ENCODE results near the gene SENP6. TPM values are rescaled to one million over a fixed set of nuclear protein-coding genes. Genes with fewer than 3 reads are reported as not detected.

The SENP6 gene
- total and polyA plus RNA-seq, 9 of the 15 experiments (the other 6 are each of a cell fraction or from before 2014, with no cell fraction given) = 11.1 to 79.4 (median 46.8) TPM

DNA sequence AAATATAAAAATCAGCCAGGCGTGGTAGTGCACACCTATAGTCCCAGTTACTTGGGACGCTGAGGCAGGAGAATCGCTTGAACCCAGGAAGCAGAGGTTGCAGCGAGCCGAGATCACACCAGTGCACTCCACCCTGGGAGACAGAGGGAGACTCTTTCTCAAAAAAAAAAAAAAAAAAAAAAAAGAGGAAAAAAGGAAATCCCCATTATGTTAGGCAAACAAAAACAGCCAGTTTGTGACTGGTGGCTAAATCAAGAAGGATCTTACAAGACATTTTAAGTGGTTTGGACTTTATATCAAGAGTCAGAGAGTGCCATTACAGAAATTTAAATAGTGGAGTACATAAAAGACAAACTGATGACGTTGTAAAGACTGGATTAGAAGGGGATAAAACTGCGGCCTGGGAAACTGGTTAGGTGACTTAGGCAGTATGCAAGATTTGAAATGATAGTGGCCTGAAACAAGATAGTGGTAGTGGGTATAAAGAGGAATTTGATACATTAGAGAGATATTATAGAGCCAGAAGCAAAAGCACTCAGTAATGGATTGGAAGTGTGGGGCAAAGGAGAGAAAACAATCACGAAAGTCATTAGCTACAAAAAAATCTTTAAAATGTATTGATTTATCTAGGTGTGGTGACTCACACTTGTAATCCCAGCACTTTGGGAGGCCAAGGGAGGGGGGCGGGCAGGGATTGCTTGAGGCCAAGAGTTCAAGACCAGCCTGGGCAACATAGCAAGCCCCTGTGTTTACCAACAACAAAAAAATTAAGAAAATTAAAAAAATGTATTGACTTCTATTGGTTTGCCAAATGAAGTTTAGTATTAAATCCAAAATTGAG is 145.7 kb downstream of the SENP6 start (continued):
- TF ChIP-seq, protein P1, sequence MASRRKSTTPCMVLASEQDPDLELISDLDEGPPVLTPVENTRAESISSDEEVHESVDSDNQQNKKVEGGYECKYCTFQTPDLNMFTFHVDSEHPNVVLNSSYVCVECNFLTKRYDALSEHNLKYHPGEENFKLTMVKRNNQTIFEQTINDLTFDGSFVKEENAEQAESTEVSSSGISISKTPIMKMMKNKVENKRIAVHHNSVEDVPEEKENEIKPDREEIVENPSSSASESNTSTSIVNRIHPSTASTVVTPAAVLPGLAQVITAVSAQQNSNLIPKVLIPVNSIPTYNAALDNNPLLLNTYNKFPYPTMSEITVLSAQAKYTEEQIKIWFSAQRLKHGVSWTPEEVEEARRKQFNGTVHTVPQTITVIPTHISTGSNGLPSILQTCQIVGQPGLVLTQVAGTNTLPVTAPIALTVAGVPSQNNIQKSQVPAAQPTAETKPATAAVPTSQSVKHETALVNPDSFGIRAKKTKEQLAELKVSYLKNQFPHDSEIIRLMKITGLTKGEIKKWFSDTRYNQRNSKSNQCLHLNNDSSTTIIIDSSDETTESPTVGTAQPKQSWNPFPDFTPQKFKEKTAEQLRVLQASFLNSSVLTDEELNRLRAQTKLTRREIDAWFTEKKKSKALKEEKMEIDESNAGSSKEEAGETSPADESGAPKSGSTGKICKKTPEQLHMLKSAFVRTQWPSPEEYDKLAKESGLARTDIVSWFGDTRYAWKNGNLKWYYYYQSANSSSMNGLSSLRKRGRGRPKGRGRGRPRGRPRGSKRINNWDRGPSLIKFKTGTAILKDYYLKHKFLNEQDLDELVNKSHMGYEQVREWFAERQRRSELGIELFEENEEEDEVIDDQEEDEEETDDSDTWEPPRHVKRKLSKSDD (conservative IDR thresholded peaks at IDR 0.05; ENCODE audit: low read length) = no peak
- TF ChIP-seq, protein P2, sequence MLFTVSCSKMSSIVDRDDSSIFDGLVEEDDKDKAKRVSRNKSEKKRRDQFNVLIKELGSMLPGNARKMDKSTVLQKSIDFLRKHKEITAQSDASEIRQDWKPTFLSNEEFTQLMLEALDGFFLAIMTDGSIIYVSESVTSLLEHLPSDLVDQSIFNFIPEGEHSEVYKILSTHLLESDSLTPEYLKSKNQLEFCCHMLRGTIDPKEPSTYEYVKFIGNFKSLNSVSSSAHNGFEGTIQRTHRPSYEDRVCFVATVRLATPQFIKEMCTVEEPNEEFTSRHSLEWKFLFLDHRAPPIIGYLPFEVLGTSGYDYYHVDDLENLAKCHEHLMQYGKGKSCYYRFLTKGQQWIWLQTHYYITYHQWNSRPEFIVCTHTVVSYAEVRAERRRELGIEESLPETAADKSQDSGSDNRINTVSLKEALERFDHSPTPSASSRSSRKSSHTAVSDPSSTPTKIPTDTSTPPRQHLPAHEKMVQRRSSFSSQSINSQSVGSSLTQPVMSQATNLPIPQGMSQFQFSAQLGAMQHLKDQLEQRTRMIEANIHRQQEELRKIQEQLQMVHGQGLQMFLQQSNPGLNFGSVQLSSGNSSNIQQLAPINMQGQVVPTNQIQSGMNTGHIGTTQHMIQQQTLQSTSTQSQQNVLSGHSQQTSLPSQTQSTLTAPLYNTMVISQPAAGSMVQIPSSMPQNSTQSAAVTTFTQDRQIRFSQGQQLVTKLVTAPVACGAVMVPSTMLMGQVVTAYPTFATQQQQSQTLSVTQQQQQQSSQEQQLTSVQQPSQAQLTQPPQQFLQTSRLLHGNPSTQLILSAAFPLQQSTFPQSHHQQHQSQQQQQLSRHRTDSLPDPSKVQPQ (CRISPR knock-in tag; IDR thresholded peaks at IDR 0.05; ENCODE audit: borderline replicate concordance) = no peak
- TF ChIP-seq, protein P3, sequence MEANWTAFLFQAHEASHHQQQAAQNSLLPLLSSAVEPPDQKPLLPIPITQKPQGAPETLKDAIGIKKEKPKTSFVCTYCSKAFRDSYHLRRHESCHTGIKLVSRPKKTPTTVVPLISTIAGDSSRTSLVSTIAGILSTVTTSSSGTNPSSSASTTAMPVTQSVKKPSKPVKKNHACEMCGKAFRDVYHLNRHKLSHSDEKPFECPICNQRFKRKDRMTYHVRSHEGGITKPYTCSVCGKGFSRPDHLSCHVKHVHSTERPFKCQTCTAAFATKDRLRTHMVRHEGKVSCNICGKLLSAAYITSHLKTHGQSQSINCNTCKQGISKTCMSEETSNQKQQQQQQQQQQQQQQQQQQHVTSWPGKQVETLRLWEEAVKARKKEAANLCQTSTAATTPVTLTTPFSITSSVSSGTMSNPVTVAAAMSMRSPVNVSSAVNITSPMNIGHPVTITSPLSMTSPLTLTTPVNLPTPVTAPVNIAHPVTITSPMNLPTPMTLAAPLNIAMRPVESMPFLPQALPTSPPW (CRISPR knock-in tag; IDR thresholded peaks at IDR 0.05) = peak; percentile 17; the same call in 1 of the 2 replicates
- TF ChIP-seq CREBBP (IDR thresholded peaks at IDR 0.05; ENCODE audit: low read depth, low read length) = no peak

Measured in K562 (cell line).